Hematopoietic multipotent progenitor cell treated with erythropoietin and hydrocortisone succinate and interleukin-3 and kit ligand, for 8 days (in vitro differentiated cells): ENCODE measurements around the gene TTC33.
"Not testable (repeated sequence)": the region's sequence is repeated elsewhere in the genome, so short reads cannot be mapped to it uniquely, and the experiment has no call there.

Source experiments
- DNase-seq: peaks from one replicate; pipeline ENCODE4 v3.0.0-alpha.2; 2015

Gene TTC33

DNA sequence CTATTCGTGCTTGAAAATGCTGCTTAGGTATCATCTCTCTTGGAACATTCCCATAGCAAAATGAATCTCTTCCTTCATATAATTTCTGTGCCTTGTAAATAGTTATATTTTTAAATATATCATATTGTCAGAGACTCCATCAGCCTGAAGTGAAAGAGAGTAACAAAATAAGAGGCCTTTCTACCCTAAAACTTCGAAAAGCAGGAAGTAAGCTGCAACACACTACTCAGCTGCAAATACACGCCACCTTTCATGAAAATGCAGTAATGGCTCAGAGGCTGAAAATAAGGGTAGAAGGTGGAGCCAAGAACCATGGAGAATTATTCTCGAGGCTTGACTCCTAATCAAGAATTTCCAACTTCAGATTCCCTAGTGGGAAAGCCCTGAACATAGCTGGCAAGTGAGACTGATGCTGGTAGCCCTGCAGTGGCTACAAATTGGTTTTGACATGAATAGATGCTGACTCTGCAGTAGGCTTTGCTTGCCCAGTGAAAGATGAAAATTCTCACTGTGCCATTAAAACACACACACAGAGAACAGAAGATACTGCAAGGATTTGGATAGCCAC lies 106.2 kb downstream of the TTC33 start:
- no peak for DNase-seq

GRCh38 chr5:40648150-40648549 lies 107.6 kb downstream of the TTC33 start:
- no peak for DNase-seq

- no peak for DNase-seq
Measured at GRCh38 chr5:40646266-40646665, 109.5 kb downstream of the TTC33 start.

DNA sequence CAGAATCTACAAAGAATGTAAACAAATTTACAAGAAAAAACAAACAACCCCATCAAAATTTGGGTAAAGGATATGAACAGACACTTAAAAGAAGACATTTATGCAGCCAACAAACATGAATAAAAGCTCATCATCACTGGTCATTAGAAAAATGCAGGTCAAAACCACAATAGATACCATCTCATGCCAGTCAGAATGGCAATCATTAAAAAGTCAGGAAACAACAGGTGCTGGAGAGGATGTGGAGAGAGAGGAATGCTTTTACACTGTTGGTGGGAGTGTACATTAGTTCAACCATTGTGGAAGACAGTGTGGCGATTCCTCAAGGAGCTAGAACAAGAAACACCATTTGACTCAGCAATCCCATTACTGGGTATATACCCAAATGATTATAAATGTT lies 116.2 kb downstream of the TTC33 start:
- not testable (repeated sequence) for DNase-seq

DNA sequence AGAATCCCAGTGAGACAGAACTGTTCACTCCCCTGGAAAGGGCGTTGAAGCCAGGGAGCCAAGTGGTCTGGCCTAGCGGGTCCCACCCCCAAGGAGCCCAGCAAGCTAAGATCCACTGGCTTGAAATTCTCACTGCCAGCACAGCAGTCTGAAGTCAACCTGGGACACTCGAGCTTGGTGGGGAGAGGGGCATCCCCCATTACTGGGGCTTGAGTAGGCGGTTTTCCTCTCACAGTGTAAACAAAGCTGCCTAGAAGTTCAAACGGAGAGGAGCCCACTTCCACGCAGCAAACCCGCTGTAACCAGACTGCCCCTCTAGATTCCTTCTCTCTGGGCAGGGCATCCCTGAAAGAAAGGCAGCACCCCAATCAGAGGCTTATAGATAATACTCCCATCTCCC lies 121.2 kb downstream of the TTC33 start:
- DNase-seq = no peak

DNA sequence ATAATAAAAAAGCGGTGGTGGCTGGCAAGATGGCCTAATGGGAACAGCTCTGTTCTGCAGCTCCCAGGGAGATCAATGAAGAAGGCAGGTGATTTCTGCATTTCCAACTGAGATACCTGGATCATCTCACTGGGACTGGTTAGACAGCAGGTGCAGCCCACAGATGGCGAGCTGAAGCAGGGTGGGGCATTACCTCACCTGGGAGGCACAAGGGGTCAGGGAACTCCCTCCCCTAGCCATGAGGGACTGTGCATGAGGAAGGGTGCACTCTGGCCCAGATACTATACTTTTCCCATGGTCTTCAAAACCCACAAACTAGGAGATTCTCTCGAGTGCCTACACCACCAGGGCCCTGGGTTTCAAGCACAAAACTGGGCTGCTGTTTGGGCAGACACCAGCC lies 121.6 kb downstream of the TTC33 start:
- DNase-seq = no peak

- no peak for DNase-seq
Measured at GRCh38 chr5:40631236-40631635, 124.5 kb downstream of the TTC33 start.

GRCh38 chr5:40630126-40630525 lies 125.6 kb downstream of the TTC33 start:
- no peak for DNase-seq

GRCh38 chr5:40628407-40628806 lies 127.4 kb downstream of the TTC33 start:
- DNase-seq = peak; percentile 11

DNA sequence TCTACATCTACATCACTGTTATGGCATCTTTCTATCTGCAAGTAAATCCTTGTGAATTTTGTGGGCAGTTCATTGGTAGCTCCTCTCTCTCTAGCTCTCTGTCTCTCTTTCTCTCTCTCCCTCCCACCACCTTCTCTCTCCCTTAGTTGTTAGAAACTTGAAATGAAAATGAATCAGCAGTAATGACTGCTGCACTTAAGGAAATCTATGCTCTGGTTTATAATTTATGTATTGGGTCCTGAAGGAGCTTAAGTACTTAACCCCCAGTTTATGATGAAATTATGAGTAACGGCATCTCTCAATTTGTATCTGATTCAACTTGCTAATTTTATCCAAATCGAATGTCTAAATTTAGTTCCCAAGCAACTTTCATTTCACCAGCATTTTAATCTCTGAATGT lies 128.1 kb downstream of the TTC33 start:
- no peak for DNase-seq

- DNase-seq = no peak
Measured at GRCh38 chr5:40626801-40627200, 129.0 kb downstream of the TTC33 start.

- no peak for DNase-seq
Measured at GRCh38 chr5:40623480-40624420, 132.0 kb downstream of the TTC33 start.

GRCh38 chr5:40622463-40623252 lies 133.1 kb downstream of the TTC33 start:
- DNase-seq = no peak

DNA sequence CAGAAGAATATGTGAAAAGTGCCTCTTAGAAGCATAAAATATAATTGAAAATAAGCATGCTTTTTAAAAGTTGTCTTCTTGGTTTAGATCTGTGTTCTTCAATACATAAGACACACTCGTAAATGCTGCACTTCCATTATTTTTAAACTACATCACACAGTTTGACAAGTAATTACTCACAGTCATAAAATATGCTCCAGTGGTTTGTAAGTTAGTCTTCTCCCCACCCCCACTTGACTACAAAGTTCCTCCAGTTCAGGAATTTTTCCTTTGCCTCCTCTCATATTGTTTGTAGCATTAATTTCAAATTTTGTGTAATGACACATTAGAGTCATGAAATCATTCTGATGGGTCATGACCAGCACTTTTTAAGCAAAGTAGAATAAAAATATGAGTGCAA lies 136.3 kb downstream of the TTC33 start:
- DNase-seq = no peak

GRCh38 chr5:40618926-40619325 lies 136.8 kb downstream of the TTC33 start:
- DNase-seq = no peak

DNA sequence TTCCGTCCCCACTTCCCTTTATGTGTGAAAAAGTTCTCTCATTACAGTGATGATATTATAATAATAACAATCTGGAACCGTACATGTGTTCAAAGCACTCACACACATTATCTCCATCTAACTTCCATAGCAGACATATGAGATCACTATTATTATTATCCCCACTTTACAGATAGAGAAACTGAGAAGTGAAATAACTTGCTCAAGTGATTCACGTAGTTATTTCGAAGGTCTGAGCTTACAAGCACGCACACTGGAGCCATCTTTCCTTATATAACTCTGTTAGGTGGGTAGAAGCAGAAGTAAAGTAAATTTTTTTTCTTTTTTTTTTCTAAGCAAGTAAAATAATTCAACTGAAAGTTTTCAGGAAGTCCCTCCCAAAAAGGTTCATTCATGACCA lies 139.0 kb downstream of the TTC33 start:
- DNase-seq = no peak

DNA sequence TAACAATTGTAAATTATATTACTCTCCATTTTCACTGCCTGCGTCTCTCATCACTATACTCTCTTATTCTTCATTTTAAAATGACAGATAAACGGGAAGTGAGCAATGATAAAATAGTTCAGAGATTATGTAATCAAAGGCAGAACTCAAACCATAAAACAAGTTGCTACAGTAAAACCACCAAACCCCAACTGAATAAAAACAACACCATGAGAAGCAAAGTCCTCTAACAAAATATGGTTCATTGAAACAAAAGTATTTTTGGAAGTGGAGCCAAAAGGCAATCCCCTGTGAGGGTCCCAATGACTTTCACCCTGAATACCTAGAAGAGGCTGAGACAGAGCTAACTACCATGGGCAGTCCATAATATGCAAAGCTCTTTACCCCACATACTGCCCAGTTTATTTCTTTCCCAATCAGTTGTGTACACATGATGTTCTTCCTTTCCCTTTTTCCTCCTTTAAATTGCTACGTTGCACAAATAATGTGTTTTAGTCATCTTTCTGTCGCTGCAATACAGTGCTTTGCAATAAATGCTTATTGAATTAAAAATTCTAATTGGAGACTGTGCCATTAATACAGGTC lies 140.1 kb downstream of the TTC33 start:
- DNase-seq = no peak

GRCh38 chr5:40614923-40615585 lies 140.7 kb downstream of the TTC33 start:
- DNase-seq = no peak

- no peak for DNase-seq
Measured at GRCh38 chr5:40614466-40614865, 141.3 kb downstream of the TTC33 start.

DNA sequence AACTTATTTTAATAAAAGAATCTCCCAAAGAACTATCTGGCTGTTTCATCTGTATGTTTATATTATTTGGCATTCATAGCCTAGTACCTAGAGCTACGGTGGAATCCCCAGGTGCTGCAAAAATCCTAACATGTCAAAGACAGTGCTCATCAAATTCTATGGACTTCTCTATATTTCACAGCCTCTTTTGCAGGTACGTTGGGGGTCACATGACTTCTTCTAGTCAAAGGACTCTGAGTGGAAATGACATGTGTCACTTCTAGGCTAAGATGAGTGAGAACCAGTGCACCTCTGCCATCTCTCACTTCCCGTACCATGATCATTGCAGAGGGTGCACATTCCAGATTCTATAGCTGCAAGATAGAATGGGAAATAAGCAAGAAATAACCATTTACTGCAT lies 148.6 kb downstream of the TTC33 start:
- DNase-seq = no peak

DNA sequence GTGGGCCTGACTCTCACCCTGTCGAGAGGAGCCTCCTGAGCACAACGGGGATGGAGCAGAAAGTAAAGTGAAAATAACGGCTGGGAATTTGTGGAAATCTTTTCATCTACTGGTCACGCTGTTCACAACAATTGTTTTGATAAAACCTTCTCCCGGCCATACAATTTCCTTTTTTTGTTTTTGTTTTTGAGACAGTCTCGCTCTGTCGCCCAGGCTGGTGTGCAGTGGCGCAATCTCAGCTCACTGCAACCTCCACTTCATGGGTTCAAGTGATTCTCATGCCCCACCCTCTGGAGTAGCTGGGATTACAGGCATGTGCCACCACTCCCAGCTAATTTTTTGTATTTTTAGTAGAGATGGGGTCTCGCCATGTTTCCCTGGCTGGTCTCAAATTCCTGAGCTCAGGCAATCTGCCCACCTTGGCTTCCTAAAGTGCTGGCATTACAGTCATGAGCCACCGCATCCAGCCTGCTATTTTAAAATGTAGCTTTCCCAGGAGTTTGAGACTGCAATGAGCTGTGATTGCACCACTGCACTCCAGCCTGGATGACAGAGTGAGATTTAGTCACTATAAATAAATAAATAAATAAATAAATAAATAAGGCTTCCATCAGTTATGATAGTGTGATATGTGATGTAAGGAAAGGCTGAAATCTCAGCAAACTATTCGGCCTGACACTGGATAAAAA lies 149.5 kb downstream of the TTC33 start:
- DNase-seq = no peak

DNA sequence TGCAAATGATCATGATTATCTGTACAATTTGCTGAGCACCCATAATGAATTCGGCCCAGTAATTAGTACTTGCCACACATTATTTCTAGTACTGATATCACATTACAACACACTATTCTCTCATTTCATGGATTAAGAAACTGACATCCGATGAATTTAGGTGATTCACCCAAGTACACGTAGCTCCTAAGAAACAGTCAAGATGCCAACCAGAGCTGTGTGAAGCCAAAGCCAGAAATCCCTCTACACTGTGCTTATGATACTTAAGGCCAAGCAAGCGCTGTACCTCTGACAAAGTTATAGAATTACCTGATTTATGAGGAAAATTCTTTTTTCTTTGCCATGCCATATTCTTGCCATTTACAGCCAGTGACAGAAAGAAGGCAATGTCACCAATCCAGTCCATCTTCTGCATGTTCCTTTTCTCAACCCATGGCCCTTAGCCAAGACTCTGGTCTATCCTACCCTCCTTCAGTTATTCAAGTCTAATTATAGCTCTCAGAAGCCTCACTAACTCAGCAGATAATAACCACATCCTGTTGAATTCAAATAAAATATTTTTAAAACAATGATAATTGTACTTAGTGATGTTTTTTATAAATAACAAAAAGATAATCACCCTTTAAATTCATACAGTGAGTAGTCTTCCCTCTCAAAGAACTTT lies 150.3 kb downstream of the TTC33 start:
- DNase-seq = peak; percentile 56
